Neural cell (in vitro differentiated cells): Measurements from ENCODE around the gene NCKIPSD. TPM values are rescaled to one million over a fixed set of nuclear protein-coding genes. Genes with fewer than 3 reads are reported as not detected.

Source experiments
- H2AFZ ChIP-seq: fragments of 200-600, 300-800 bp; sonication (generic), shearing (Covaris generic); 2 replicates; pipeline ENCODE4 v1.6.0; 2014; ENCODE audit warnings: low read depth, mild to moderate bottlenecking, antibody characterized with exemption, low read length, moderate library complexity
- H3F3A ChIP-seq: fragments of 200-600 bp; shearing (Covaris generic); 2 replicates; pipeline ENCODE4 v1.6.1; 2016; ENCODE audit warnings: mild to moderate bottlenecking, moderate library complexity, mixed read lengths, antibody characterized with exemption, low read length; ENCODE audit not compliant: insufficient read depth, poor library complexity, severe bottlenecking
- H3K27ac ChIP-seq: fragments of 200-600, 300-800 bp; sonication (generic), shearing (Covaris generic); 2 replicates; pipeline ENCODE4 v1.5.1; 2014; ENCODE audit warnings: mild to moderate bottlenecking, low read length, moderate library complexity
- H3K27me3 ChIP-seq: fragments of 300-800, 200-600 bp; sonication (generic), shearing (Covaris generic); 2 replicates; pipeline ENCODE4 v1.6.0; 2014; ENCODE audit warnings: mild to moderate bottlenecking, low read depth, low read length, moderate library complexity; ENCODE audit not compliant: insufficient read depth
- H3K36me3 ChIP-seq: fragments of 300-800, 200-600 bp; sonication (generic), shearing (Covaris generic); 2 replicates; pipeline ENCODE4 v1.5.1; 2014; ENCODE audit warnings: mild to moderate bottlenecking, antibody characterized with exemption, low read length, moderate library complexity; ENCODE audit not compliant: insufficient read depth
- H3K4me2 ChIP-seq: fragments of 300-800, 200-600 bp; sonication (generic), shearing (Covaris generic); 2 replicates; pipeline ENCODE4 v1.6.0; 2014; ENCODE audit warnings: mild to moderate bottlenecking, low read length
- H3K4me3 ChIP-seq: fragments of 300-800, 200-600 bp; sonication (generic), shearing (Covaris generic); 2 replicates; pipeline ENCODE4 v1.5.1; 2014; ENCODE audit warnings: mild to moderate bottlenecking, low read length, moderate library complexity
- H3K79me2 ChIP-seq: fragments of 200-600 bp; shearing (Covaris generic); replicated peaks from 2 replicates; pipeline ENCODE4 v1.6.0; 2014; ENCODE audit warnings: mild to moderate bottlenecking, low read length, moderate library complexity; ENCODE audit not compliant: insufficient read depth
- H3K9ac ChIP-seq: fragments of 300-800, 200-600 bp; sonication (generic), shearing (Covaris generic); 2 replicates; pipeline ENCODE4 v1.6.1; 2016; ENCODE audit warnings: mild to moderate bottlenecking, low read length, mixed read lengths
- H3K9me2 ChIP-seq: fragments of 200-600 bp; shearing (Covaris generic); 2 replicates; pipeline ENCODE4 v1.6.1; 2016; ENCODE audit warnings: mild to moderate bottlenecking, low read length, mixed read lengths; ENCODE audit not compliant: insufficient read depth
- H3K9me3 ChIP-seq: fragments of 200-600, 300-800 bp; sonication (generic), shearing (Covaris generic); 2 replicates; pipeline ENCODE4 v1.6.1; 2016; ENCODE audit warnings: mild to moderate bottlenecking, mixed run types, low read length, moderate library complexity, mixed read lengths
- H4K20me1 ChIP-seq: fragments of 200-600 bp; shearing (Covaris generic); 2 replicates; pipeline ENCODE4 v1.6.1; 2016; ENCODE audit warnings: mild to moderate bottlenecking, mixed run types; ENCODE audit not compliant: insufficient read depth
- EP300 ChIP-seq: fragments of 450-650 bp; conservative IDR thresholded peaks from 2 replicates; pipeline ENCODE4 v1.6.1; 2014; ENCODE audit warnings: antibody characterized with exemption, mild to moderate bottlenecking, moderate library complexity; ENCODE audit not compliant: poor library complexity, severe bottlenecking
- EZH2 ChIP-seq: fragments of 200-600, 300-800 bp; shearing (Covaris generic), sonication (generic); IDR thresholded peaks from 2 replicates; pipeline ENCODE4 v1.6.1; 2014; ENCODE audit warnings: antibody characterized with exemption, low read length, borderline replicate concordance, mild to moderate bottlenecking; ENCODE audit not compliant: insufficient read depth, poor library complexity, severe bottlenecking
- MXI1 ChIP-seq: fragments of 450-650 bp; conservative IDR thresholded peaks from 2 replicates; pipeline ENCODE4 v1.6.1; 2014; ENCODE audit warnings: antibody characterized with exemption, mild to moderate bottlenecking; ENCODE audit not compliant: poor library complexity, severe bottlenecking
- POLR2AphosphoS5 ChIP-seq: IDR thresholded peaks from 2 replicates; pipeline ENCODE4 v1.6.1; 2012
- RAD21 ChIP-seq: fragments of 450-650 bp; conservative IDR thresholded peaks from 2 replicates; pipeline ENCODE4 v1.6.1; 2014; ENCODE audit warnings: antibody characterized with exemption, mild to moderate bottlenecking, moderate library complexity
- SMC3 ChIP-seq: fragments of 450-650 bp; conservative IDR thresholded peaks from 2 replicates; pipeline ENCODE4 v1.6.1; 2014; ENCODE audit warnings: antibody characterized with exemption, mild to moderate bottlenecking, moderate library complexity; ENCODE audit not compliant: poor library complexity
- TAF1 ChIP-seq: IDR thresholded peaks from 2 replicates; pipeline ENCODE4 v1.6.1; 2012; ENCODE audit warnings: low read depth
- polyA plus RNA-seq: library from polyadenylated mRNA; depleted of rRNA; stranded (reverse); fragments of >200 nt; gene quantifications from 2 replicates; pipeline ENCODE4 v1.2.3, GENCODE V29; 2014
- TF ChIP-seq, protein P1 (sequence below): IDR thresholded peaks from 2 replicates; pipeline ENCODE4 v1.6.1; 2012; ENCODE audit warnings: borderline replicate concordance
- TF ChIP-seq, protein P2 (sequence below): fragments of 450-650 bp; IDR thresholded peaks from 2 replicates; pipeline ENCODE4 v1.5.1; 2014; ENCODE audit warnings: antibody characterized with exemption, mild to moderate bottlenecking, moderate library complexity; ENCODE audit not compliant: poor library complexity, severe bottlenecking

NCKIPSD gene
- polyA plus RNA-seq, 1 donor from 2014 or later = 19.0 TPM

GRCh38 chr3:48689384-48689783 lies 3.7 kb upstream of the NCKIPSD start:
- Histone ChIP-seq H3K27me3 (no peaks in the 10 kb centered on the region), H3K36me3 (peaks cover 13% of the 10 kb centered on the region), H3K79me2 (peaks cover 34% of the 10 kb centered on the region), H3K9me2 (no peaks in the 10 kb centered on the region), H3K27ac (no peak overlapping the region), H3K9me3 (no peaks in the 10 kb centered on the region), H3F3A (no peaks in the 10 kb centered on the region), H3K4me2 (no peak overlapping the region), H3K4me3 (no peak overlapping the region), H3K9ac (no peak overlapping the region), H4K20me1 (peaks cover 49% of the 10 kb centered on the region), H2AFZ (no peak overlapping the region)
- TF ChIP-seq EP300 = no peak
- no peak for TF ChIP-seq POLR2AphosphoS5
- TF ChIP-seq, protein P1, sequence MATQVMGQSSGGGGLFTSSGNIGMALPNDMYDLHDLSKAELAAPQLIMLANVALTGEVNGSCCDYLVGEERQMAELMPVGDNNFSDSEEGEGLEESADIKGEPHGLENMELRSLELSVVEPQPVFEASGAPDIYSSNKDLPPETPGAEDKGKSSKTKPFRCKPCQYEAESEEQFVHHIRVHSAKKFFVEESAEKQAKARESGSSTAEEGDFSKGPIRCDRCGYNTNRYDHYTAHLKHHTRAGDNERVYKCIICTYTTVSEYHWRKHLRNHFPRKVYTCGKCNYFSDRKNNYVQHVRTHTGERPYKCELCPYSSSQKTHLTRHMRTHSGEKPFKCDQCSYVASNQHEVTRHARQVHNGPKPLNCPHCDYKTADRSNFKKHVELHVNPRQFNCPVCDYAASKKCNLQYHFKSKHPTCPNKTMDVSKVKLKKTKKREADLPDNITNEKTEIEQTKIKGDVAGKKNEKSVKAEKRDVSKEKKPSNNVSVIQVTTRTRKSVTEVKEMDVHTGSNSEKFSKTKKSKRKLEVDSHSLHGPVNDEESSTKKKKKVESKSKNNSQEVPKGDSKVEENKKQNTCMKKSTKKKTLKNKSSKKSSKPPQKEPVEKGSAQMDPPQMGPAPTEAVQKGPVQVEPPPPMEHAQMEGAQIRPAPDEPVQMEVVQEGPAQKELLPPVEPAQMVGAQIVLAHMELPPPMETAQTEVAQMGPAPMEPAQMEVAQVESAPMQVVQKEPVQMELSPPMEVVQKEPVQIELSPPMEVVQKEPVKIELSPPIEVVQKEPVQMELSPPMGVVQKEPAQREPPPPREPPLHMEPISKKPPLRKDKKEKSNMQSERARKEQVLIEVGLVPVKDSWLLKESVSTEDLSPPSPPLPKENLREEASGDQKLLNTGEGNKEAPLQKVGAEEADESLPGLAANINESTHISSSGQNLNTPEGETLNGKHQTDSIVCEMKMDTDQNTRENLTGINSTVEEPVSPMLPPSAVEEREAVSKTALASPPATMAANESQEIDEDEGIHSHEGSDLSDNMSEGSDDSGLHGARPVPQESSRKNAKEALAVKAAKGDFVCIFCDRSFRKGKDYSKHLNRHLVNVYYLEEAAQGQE = no peak
- TF ChIP-seq EZH2 = no peak
- TF ChIP-seq, protein P2, sequence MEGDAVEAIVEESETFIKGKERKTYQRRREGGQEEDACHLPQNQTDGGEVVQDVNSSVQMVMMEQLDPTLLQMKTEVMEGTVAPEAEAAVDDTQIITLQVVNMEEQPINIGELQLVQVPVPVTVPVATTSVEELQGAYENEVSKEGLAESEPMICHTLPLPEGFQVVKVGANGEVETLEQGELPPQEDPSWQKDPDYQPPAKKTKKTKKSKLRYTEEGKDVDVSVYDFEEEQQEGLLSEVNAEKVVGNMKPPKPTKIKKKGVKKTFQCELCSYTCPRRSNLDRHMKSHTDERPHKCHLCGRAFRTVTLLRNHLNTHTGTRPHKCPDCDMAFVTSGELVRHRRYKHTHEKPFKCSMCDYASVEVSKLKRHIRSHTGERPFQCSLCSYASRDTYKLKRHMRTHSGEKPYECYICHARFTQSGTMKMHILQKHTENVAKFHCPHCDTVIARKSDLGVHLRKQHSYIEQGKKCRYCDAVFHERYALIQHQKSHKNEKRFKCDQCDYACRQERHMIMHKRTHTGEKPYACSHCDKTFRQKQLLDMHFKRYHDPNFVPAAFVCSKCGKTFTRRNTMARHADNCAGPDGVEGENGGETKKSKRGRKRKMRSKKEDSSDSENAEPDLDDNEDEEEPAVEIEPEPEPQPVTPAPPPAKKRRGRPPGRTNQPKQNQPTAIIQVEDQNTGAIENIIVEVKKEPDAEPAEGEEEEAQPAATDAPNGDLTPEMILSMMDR = no peak
- TF ChIP-seq MXI1 = no peak
- no peak for TF ChIP-seq SMC3
- no peak for TF ChIP-seq TAF1
- TF ChIP-seq RAD21 = no peak

- Histone ChIP-seq H3K79me2 (peaks cover 29% of the 10 kb centered on the region), H3K9me2 (no peaks in the 10 kb centered on the region), H2AFZ (no peak overlapping the region), H3K9ac (no peak overlapping the region), H3F3A (no peaks in the 10 kb centered on the region), H3K9me3 (no peaks in the 10 kb centered on the region), H3K4me3 (no peak overlapping the region), H4K20me1 (peaks cover 44% of the 10 kb centered on the region), H3K27ac (no peak overlapping the region), H3K27me3 (no peaks in the 10 kb centered on the region), H3K36me3 (peaks cover 13% of the 10 kb centered on the region), H3K4me2 (no peak overlapping the region)
- TF ChIP-seq EZH2 = no peak
- TF ChIP-seq SMC3 = no peak
- TF ChIP-seq, protein P1 = no peak
- TF ChIP-seq, protein P2 = no peak
- TF ChIP-seq POLR2AphosphoS5 = peak; percentile 3
- no peak for TF ChIP-seq TAF1
- TF ChIP-seq MXI1 = no peak
- no peak for TF ChIP-seq RAD21
Measured at GRCh38 chr3:48688737-48689075, 3.0 kb upstream of the NCKIPSD start.
